Epithelial cell of proximal tubule (primary cell): Measurements from ENCODE around the gene BTF3. TPM values are rescaled to one million over a fixed set of nuclear protein-coding genes. Genes with fewer than 3 reads are reported as not detected.

ENCODE experiments used
- DNase-seq: peaks from one replicate; pipeline ENCODE4 v3.0.0-alpha.2; 2011; ENCODE audit warnings: low read depth
- H3K4me3 ChIP-seq: 2 replicates; pipeline ENCODE4 v1.5.1; 2011; ENCODE audit warnings: low read depth, mild to moderate bottlenecking, low read length
- total RNA-seq: library from RNA; depleted of rRNA; stranded (reverse); fragments of >200 nt; gene quantifications from 2 replicates; pipeline ENCODE4 v1.2.3, GENCODE V29; 2015
- TF ChIP-seq, protein P1 (sequence below): conservative IDR thresholded peaks from 2 replicates; pipeline ENCODE4 v1.5.1; 2012; ENCODE audit warnings: low read depth, mild to moderate bottlenecking, low read length

Gene BTF3
- total RNA-seq, 1 donor from 2014 or later = 731 TPM

DNA sequence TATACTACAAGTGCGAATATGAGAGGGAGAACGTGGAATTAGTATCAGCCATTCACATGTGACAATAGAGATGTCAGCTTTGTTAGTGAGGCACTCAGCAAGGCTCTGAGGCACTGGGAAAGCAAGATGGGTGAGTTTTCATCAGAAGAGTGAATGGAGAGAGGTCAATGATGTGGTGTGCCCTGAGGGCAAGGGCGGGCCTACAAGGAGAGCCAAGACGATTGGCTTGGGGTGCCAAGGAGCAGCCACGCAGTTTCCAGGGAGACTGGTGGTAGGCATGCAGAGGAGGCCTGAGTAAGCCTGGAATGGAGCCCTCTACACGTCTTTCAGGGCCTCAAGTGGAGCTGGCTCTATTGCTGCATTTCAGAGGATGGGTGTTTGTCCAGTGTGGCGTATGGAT is 24.7 kb downstream of the BTF3 start:
- TF ChIP-seq, protein P1, sequence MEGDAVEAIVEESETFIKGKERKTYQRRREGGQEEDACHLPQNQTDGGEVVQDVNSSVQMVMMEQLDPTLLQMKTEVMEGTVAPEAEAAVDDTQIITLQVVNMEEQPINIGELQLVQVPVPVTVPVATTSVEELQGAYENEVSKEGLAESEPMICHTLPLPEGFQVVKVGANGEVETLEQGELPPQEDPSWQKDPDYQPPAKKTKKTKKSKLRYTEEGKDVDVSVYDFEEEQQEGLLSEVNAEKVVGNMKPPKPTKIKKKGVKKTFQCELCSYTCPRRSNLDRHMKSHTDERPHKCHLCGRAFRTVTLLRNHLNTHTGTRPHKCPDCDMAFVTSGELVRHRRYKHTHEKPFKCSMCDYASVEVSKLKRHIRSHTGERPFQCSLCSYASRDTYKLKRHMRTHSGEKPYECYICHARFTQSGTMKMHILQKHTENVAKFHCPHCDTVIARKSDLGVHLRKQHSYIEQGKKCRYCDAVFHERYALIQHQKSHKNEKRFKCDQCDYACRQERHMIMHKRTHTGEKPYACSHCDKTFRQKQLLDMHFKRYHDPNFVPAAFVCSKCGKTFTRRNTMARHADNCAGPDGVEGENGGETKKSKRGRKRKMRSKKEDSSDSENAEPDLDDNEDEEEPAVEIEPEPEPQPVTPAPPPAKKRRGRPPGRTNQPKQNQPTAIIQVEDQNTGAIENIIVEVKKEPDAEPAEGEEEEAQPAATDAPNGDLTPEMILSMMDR = no peak
- no peak overlapping the region for H3K4me3 ChIP-seq
- DNase-seq = no peak

- no peak overlapping the region for H3K4me3 ChIP-seq
- DNase-seq = no peak
- TF ChIP-seq, protein P1 = no peak
Measured at GRCh38 chr5:73523861-73524260, 25.6 kb downstream of the BTF3 start.

DNA sequence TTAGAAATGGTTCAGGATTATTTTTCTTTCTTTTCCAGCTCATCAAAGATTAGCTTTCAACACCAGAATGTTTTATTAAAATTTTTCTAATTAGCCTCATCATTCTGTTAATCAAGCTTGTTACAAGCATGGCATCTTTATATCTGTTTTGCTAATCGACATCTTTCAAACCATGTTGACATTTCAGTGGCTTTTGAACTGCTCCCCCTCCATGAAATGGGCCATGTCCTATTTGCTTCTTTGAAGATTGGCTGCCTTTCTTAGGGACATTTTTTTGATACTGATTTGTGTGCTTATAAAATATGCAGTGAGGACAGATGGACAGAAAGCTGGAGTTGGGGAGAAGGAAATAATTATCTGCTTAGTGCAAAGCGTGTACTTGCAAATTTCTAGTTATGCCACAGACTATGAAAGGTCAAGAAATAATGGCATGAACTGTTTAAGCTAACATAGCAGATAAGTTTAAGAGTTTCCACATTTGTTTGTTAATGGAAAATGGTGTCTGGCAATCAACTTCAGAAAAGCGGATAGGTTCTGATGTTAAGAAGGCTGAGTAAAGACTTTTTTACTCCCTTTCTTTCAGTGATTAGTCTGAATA is 27.5 kb downstream of the BTF3 start:
- TF ChIP-seq, protein P1 = no peak
- DNase-seq = no peak
- no peak overlapping the region for H3K4me3 ChIP-seq

DNA sequence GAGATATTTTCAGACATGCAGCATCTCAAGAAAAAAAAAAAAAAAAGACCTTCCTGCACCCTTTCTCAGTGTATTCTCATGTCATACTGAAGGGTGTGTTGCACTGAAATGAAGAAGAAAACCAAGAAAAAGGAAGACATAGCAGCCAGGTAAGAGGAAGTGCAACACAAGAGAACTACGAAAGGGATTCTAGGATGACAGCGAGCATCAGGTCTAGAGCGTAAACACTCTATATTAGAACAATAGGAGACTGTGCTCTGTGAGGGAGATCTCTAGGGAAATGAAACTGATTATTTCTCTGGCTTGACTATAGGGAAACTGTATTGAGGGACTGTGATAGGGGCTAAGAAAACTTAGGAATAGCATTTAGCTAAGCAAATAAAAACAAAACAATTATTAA is 30.0 kb downstream of the BTF3 start:
- DNase-seq = no peak
- TF ChIP-seq, protein P1 = no peak
- H3K4me3 ChIP-seq = no peak overlapping the region

- DNase-seq = no peak
- TF ChIP-seq, protein P1 = no peak
- H3K4me3 ChIP-seq = no peak overlapping the region
Measured at GRCh38 chr5:73529081-73529480, 30.8 kb downstream of the BTF3 start.

DNA sequence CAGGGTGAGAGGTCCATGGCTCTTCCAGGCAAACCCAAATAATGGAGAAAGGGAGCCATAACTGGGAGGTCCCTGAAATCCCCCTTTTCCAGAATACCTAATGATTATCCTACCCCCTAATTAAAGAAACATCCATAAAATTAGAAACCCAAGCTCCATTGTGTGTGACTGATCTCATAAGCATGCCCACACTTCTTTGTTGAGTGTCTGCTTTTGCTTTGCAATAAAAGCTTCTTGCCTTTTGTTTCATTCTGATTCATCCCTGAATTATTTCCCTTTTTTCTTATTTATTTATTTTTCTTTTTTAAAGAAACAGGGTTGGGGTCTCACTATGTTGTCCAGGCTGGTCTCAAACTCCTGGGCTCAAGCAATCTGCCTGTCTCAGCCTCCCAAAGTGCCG is 33.1 kb downstream of the BTF3 start:
- H3K4me3 ChIP-seq = no peak overlapping the region
- no peak for DNase-seq
- TF ChIP-seq, protein P1 = no peak

GRCh38 chr5:73532195-73532594 is 34.0 kb downstream of the BTF3 start:
- no peak for DNase-seq
- TF ChIP-seq, protein P1 = no peak
- H3K4me3 ChIP-seq = no peak overlapping the region
